ENCODE measurements around the gene ROPN1B.
"Not testable (repeated sequence)": the region's sequence is repeated elsewhere in the genome, so short reads cannot be mapped to it uniquely, and the experiment has no call there.

The ROPN1B gene

GRCh38 chr3:125968701-125969592, at the start of gene ROPN1B:
Gene ROPN1B (plus strand): TSS chr3:125969178. CDS start chr3:125972055, 2,877 bp downstream.
- DNase-seq, H3K9me3 Mint-ChIP-seq, H3K4me1 Mint-ChIP-seq, H3K27ac Mint-ChIP-seq: not testable (repeated sequence)
- Mint-ChIP-seq H3K27me3 (peaks cover 31% of the 10 kb centered on the region), H3K4me3 (peak within 1 kb of the TSS; percentile 24 to 40)
- peak; percentile 90 for ATAC-seq

- not testable (repeated sequence) for H3K9me3 Mint-ChIP-seq, H3K27ac Mint-ChIP-seq, ATAC-seq, H3K4me3 Mint-ChIP-seq, DNase-seq, H3K27me3 Mint-ChIP-seq
- H3K4me1 Mint-ChIP-seq = peaks cover 28% of the 10 kb centered on the region
Measured at GRCh38 chr3:125920191-125920590, 48.8 kb upstream of the ROPN1B start.

- H3K27me3 Mint-ChIP-seq, H3K9me3 Mint-ChIP-seq, DNase-seq, ATAC-seq, H3K4me3 Mint-ChIP-seq, H3K27ac Mint-ChIP-seq: not testable (repeated sequence)
- H3K4me1 Mint-ChIP-seq = peaks cover 26% of the 10 kb centered on the region
Measured at GRCh38 chr3:125920751-125921279, 48.2 kb upstream of the ROPN1B start.

- not testable (repeated sequence) for ATAC-seq, H3K4me3 Mint-ChIP-seq, H3K27ac Mint-ChIP-seq, H3K9me3 Mint-ChIP-seq, H3K27me3 Mint-ChIP-seq
- peaks cover 26% of the 10 kb centered on the region for H3K4me1 Mint-ChIP-seq
- peak; percentile 46 to 61 for DNase-seq
Measured at GRCh38 chr3:125921712-125922111, 47.3 kb upstream of the ROPN1B start.

- not testable (repeated sequence) for H3K9me3 Mint-ChIP-seq, DNase-seq, H3K27ac Mint-ChIP-seq, H3K4me1 Mint-ChIP-seq, H3K27me3 Mint-ChIP-seq, H3K4me3 Mint-ChIP-seq, ATAC-seq
Measured at GRCh38 chr3:125923324-125924115, 45.5 kb upstream of the ROPN1B start.

GRCh38 chr3:125924276-125924675, 44.7 kb upstream of the ROPN1B start:
- H3K4me1 Mint-ChIP-seq, H3K4me3 Mint-ChIP-seq, DNase-seq, H3K9me3 Mint-ChIP-seq, H3K27ac Mint-ChIP-seq, ATAC-seq, H3K27me3 Mint-ChIP-seq: not testable (repeated sequence)

- not testable (repeated sequence) for ATAC-seq, DNase-seq, H3K4me3 Mint-ChIP-seq, H3K9me3 Mint-ChIP-seq
- Mint-ChIP-seq H3K4me1 (peaks cover 13% of the 10 kb centered on the region), H3K27me3 (peaks cover 10% of the 10 kb centered on the region), H3K27ac (peak overlapping the region in 1 of 2 donors; percentile 80)
Measured at GRCh38 chr3:125925727-125926126, 43.3 kb upstream of the ROPN1B start.

- not testable (repeated sequence) for H3K27ac Mint-ChIP-seq, ATAC-seq, H3K4me3 Mint-ChIP-seq, H3K9me3 Mint-ChIP-seq
- DNase-seq = peak; percentile 48 to 63
- Mint-ChIP-seq H3K4me1 (peaks cover 13% of the 10 kb centered on the region), H3K27me3 (peaks cover 18% of the 10 kb centered on the region)
Measured at GRCh38 chr3:125928771-125929545, 40.0 kb upstream of the ROPN1B start.

GRCh38 chr3:125929765-125930164, 39.2 kb upstream of the ROPN1B start:
- DNase-seq, ATAC-seq, H3K27ac Mint-ChIP-seq, H3K9me3 Mint-ChIP-seq, H3K4me3 Mint-ChIP-seq: not testable (repeated sequence)
- Mint-ChIP-seq H3K27me3 (peaks cover 18% of the 10 kb centered on the region), H3K4me1 (peaks cover 13% of the 10 kb centered on the region)

- H3K9me3 Mint-ChIP-seq, DNase-seq, H3K4me3 Mint-ChIP-seq, H3K27ac Mint-ChIP-seq, ATAC-seq: not testable (repeated sequence)
- Mint-ChIP-seq H3K27me3 (peaks cover 23% of the 10 kb centered on the region), H3K4me1 (peaks cover 13% of the 10 kb centered on the region)
Measured at GRCh38 chr3:125931355-125931880, 37.6 kb upstream of the ROPN1B start.

- H3K9me3 Mint-ChIP-seq, ATAC-seq, H3K4me3 Mint-ChIP-seq, DNase-seq, H3K27ac Mint-ChIP-seq: not testable (repeated sequence)
- H3K4me1 Mint-ChIP-seq = peaks cover 13% of the 10 kb centered on the region
- peaks cover 27% of the 10 kb centered on the region for H3K27me3 Mint-ChIP-seq
Measured at GRCh38 chr3:125933397-125934173, 35.4 kb upstream of the ROPN1B start.

GRCh38 chr3:125935252-125935874, 33.6 kb upstream of the ROPN1B start:
- H3K4me1 Mint-ChIP-seq, H3K9me3 Mint-ChIP-seq, ATAC-seq, H3K4me3 Mint-ChIP-seq, H3K27ac Mint-ChIP-seq, DNase-seq: not testable (repeated sequence)
- H3K27me3 Mint-ChIP-seq = peaks cover 16% of the 10 kb centered on the region

GRCh38 chr3:125936210-125936815, 32.7 kb upstream of the ROPN1B start:
- H3K27ac Mint-ChIP-seq, H3K4me3 Mint-ChIP-seq, DNase-seq, H3K9me3 Mint-ChIP-seq, H3K4me1 Mint-ChIP-seq, ATAC-seq: not testable (repeated sequence)
- H3K27me3 Mint-ChIP-seq = peaks cover 16% of the 10 kb centered on the region
